ENCODE measurements around the gene COX20.
"Not testable (repeated sequence)": the region's sequence is repeated elsewhere in the genome, so short reads cannot be mapped to it uniquely, and the experiment has no call there.

Gene COX20

GRCh38 chr1:244815600-244816099, 19.8 kb upstream of the COX20 start:
- FAIRE-seq = no peak
- TF ChIP-seq POLR2AphosphoS5 (IDR thresholded peaks at IDR 0.05; ENCODE audit: low read depth, low read length) (no peak), TAF1 (IDR thresholded peaks at IDR 0.05; ENCODE audit: low read depth, low read length) (no peak), PAX5 (IDR thresholded peaks at IDR 0.05; ENCODE audit: insufficient read depth, low read length, severe bottlenecking) (no peak), SPI1 (IDR thresholded peaks at IDR 0.05; ENCODE audit: low read depth, low read length) (0 out of 2 replicates have a peak, but pooled peaks have one; percentile 18), POU2F2 (IDR thresholded peaks at IDR 0.05; ENCODE audit: low read depth, low read length) (0 out of 2 replicates have a peak, but pooled peaks have one; percentile 27), POLR2A (IDR thresholded peaks at IDR 0.05; ENCODE audit: low read depth, low read length) (no peak)
- DNase-seq (ENCODE audit: insufficient read length, low spot score) = no peak

GRCh38 chr1:244817415-244817894, 18.0 kb upstream of the COX20 start:
- DNase-seq (ENCODE audit: insufficient read length, low spot score) (no peak), FAIRE-seq (no peak)
- no peak for TF ChIP-seq POU2F2 (IDR thresholded peaks at IDR 0.05; ENCODE audit: low read depth, low read length)
- no peak for TF ChIP-seq TAF1 (IDR thresholded peaks at IDR 0.05; ENCODE audit: low read depth, low read length)
- no peak for TF ChIP-seq SPI1 (IDR thresholded peaks at IDR 0.05; ENCODE audit: low read depth, low read length)
- no peak for TF ChIP-seq POLR2AphosphoS5 (IDR thresholded peaks at IDR 0.05; ENCODE audit: low read depth, low read length)
- TF ChIP-seq PAX5 (IDR thresholded peaks at IDR 0.05; ENCODE audit: insufficient read depth, low read length, severe bottlenecking) = no peak
- TF ChIP-seq POLR2A (IDR thresholded peaks at IDR 0.05; ENCODE audit: low read depth, low read length) = no peak

GRCh38 chr1:244820131-244820530, 15.3 kb upstream of the COX20 start:
- no peak for DNase-seq (ENCODE audit: insufficient read length, low spot score)
- TF ChIP-seq TAF1 (IDR thresholded peaks at IDR 0.05; ENCODE audit: low read depth, low read length) (no peak), POLR2AphosphoS5 (IDR thresholded peaks at IDR 0.05; ENCODE audit: low read depth, low read length) (no peak), SPI1 (IDR thresholded peaks at IDR 0.05; ENCODE audit: low read depth, low read length) (no peak), POLR2A (IDR thresholded peaks at IDR 0.05; ENCODE audit: low read depth, low read length) (no peak), POU2F2 (IDR thresholded peaks at IDR 0.05; ENCODE audit: low read depth, low read length) (no peak), PAX5 (IDR thresholded peaks at IDR 0.05; ENCODE audit: insufficient read depth, low read length, severe bottlenecking) (no peak)
- FAIRE-seq = no peak

- TF ChIP-seq POU2F2 (IDR thresholded peaks at IDR 0.05; ENCODE audit: low read depth, low read length) = no peak
- no peak for TF ChIP-seq POLR2AphosphoS5 (IDR thresholded peaks at IDR 0.05; ENCODE audit: low read depth, low read length)
- no peak for TF ChIP-seq TAF1 (IDR thresholded peaks at IDR 0.05; ENCODE audit: low read depth, low read length)
- TF ChIP-seq PAX5 (IDR thresholded peaks at IDR 0.05; ENCODE audit: insufficient read depth, low read length, severe bottlenecking) = no peak
- TF ChIP-seq SPI1 (IDR thresholded peaks at IDR 0.05; ENCODE audit: low read depth, low read length) = no peak
- TF ChIP-seq POLR2A (IDR thresholded peaks at IDR 0.05; ENCODE audit: low read depth, low read length) = no peak
- FAIRE-seq = no peak
- DNase-seq (ENCODE audit: insufficient read length, low spot score) = no peak
These were observed 14.3 kb upstream of the COX20 start for GRCh38 chr1:244821134-244821533.

GRCh38 chr1:244822878-244823277, 12.6 kb upstream of the COX20 start:
- no peak for TF ChIP-seq POU2F2 (IDR thresholded peaks at IDR 0.05; ENCODE audit: low read depth, low read length)
- FAIRE-seq (no peak), DNase-seq (ENCODE audit: insufficient read length, low spot score) (no peak)

GRCh38 chr1:244826712-244827111, 8.7 kb upstream of the COX20 start:
- no peak for FAIRE-seq
- no peak for DNase-seq (ENCODE audit: insufficient read length, low spot score)
- TF ChIP-seq POLR2AphosphoS5 (IDR thresholded peaks at IDR 0.05; ENCODE audit: low read depth, low read length) (no peak), TAF1 (IDR thresholded peaks at IDR 0.05; ENCODE audit: low read depth, low read length) (no peak), POU2F2 (IDR thresholded peaks at IDR 0.05; ENCODE audit: low read depth, low read length) (no peak), POLR2A (IDR thresholded peaks at IDR 0.05; ENCODE audit: low read depth, low read length) (no peak), SPI1 (IDR thresholded peaks at IDR 0.05; ENCODE audit: low read depth, low read length) (no peak), PAX5 (IDR thresholded peaks at IDR 0.05; ENCODE audit: insufficient read depth, low read length, severe bottlenecking) (no peak)

GRCh38 chr1:244830639-244831038, 4.8 kb upstream of the COX20 start:
- TF ChIP-seq POU2F2 (IDR thresholded peaks at IDR 0.05; ENCODE audit: low read depth, low read length) = no peak
- no peak for TF ChIP-seq TAF1 (IDR thresholded peaks at IDR 0.05; ENCODE audit: low read depth, low read length)
- TF ChIP-seq POLR2A (IDR thresholded peaks at IDR 0.05; ENCODE audit: low read depth, low read length) = no peak
- TF ChIP-seq PAX5 (IDR thresholded peaks at IDR 0.05; ENCODE audit: insufficient read depth, low read length, severe bottlenecking) = no peak
- no peak for TF ChIP-seq POLR2AphosphoS5 (IDR thresholded peaks at IDR 0.05; ENCODE audit: low read depth, low read length)
- TF ChIP-seq SPI1 (IDR thresholded peaks at IDR 0.05; ENCODE audit: low read depth, low read length) = no peak
- FAIRE-seq (no peak), DNase-seq (ENCODE audit: insufficient read length, low spot score) (no peak)

- FAIRE-seq; DNase-seq (ENCODE audit: insufficient read length, low spot score): not testable (repeated sequence)
These were observed 2.2 kb upstream of the COX20 start for GRCh38 chr1:244833260-244833659.

- TF ChIP-seq TAF1 (IDR thresholded peaks at IDR 0.05; ENCODE audit: low read depth, low read length) (peak; percentile 59), SPI1 (IDR thresholded peaks at IDR 0.05; ENCODE audit: low read depth, low read length) (no peak), POLR2A (IDR thresholded peaks at IDR 0.05; ENCODE audit: low read depth, low read length) (no peak)
- FAIRE-seq (peak; percentile 31), DNase-seq (ENCODE audit: insufficient read length, low spot score) (no peak)
These were observed 1.5 kb upstream of the COX20 start for GRCh38 chr1:244833734-244834542.

All from GM12891 (cell line).